NCI-H2196 (cell line): ENCODE measurements around the gene ETNK1.

Experiments
- DNase-seq: peaks from one replicate; lab custom pipeline; 2025; ENCODE audit not compliant: unreplicated experiment; lab: John Stamatoyannopoulos, UW

ETNK1 gene

GRCh38 chr12:22731236-22731635 lies 106.3 kb downstream of the ETNK1 start:
- no peak for DNase-seq

- DNase-seq, result no peak
These were observed 108.8 kb downstream of the ETNK1 start for GRCh38 chr12:22733756-22734155.

- no peak for DNase-seq
These were observed 114.0 kb downstream of the ETNK1 start for GRCh38 chr12:22738945-22739344.
